ENCODE measurements around the gene TOGARAM1. TPM values are rescaled to one million over a fixed set of nuclear protein-coding genes. Genes with fewer than 3 reads are reported as not detected.

Gene TOGARAM1
- total RNA-seq, 1 experiment from 2014 or later, result 6.4 TPM

- Mint-ChIP-seq H3K9me3 (no peaks in the 10 kb centered on the region), H3K27me3 (ENCODE audit: low read depth) (no peaks in the 10 kb centered on the region), H3K36me3 (no peaks in the 10 kb centered on the region), H3K27ac (no peak overlapping the region), H3K4me3 (no peak overlapping the region), H3K4me1 (peaks cover 5% of the 10 kb centered on the region; the same call in 1 of the 2 replicates)
- TF ChIP-seq CDX4 (CRISPR knock-in tag; IDR thresholded peaks at IDR 0.05; ENCODE audit: borderline replicate concordance), result no peak
- TF ChIP-seq ZNF425 (CRISPR knock-in tag; conservative IDR thresholded peaks at IDR 0.05), result no peak
- TF ChIP-seq JUN (CRISPR knock-in tag; IDR thresholded peaks at IDR 0.05), result no peak
- no peak for ATAC-seq
- ChIA-PET CTCF (interaction anchor here (1.2 kb wide), 1 partner anchor 18 kb away, joined by 3 read pairs; the partner anchor contains the start of genes KLHL28 and TOGARAM1), POLR2A (no interaction called here)
- DNase-seq (ENCODE audit: low spot score), result no peak
These were observed 17.9 kb downstream of the TOGARAM1 start for GRCh38 chr14:44979740-44980356.

GRCh38 chr14:44981198-44981597 is 19.2 kb downstream of the TOGARAM1 start:
- no peak for ATAC-seq
- CTCF ChIA-PET, result interaction anchor here (1.2 kb wide), 1 partner anchor 13 kb away, joined by 3 read pairs; no protein-coding TSS in a partner anchor
- H3K4me3 Mint-ChIP-seq, result no peak overlapping the region
- no peaks in the 10 kb centered on the region for H3K27me3 Mint-ChIP-seq (ENCODE audit: low read depth)
- H3K27ac Mint-ChIP-seq, result no peak overlapping the region
- H3K4me1 Mint-ChIP-seq, result peaks cover 5% of the 10 kb centered on the region; the same call in 1 of the 2 replicates
- TF ChIP-seq NR1H2 (CRISPR knock-in tag; IDR thresholded peaks at IDR 0.05) (no peak), FOXJ3 (CRISPR knock-in tag; IDR thresholded peaks at IDR 0.05; ENCODE audit: borderline replicate concordance) (no peak), SP1 (CRISPR knock-in tag; conservative IDR thresholded peaks at IDR 0.05) (no peak), TCF7 (CRISPR knock-in tag; IDR thresholded peaks at IDR 0.05; ENCODE audit: low read depth) (no peak), EMX1 (CRISPR knock-in tag; IDR thresholded peaks at IDR 0.05) (no peak), ZNF263 (CRISPR knock-in tag; IDR thresholded peaks at IDR 0.05; ENCODE audit: low read depth) (no peak), ZNF121 (CRISPR knock-in tag; IDR thresholded peaks at IDR 0.05) (no peak), ATF2 (CRISPR knock-in tag; IDR thresholded peaks at IDR 0.05; ENCODE audit: borderline replicate concordance, low read depth) (no peak), ERG (CRISPR knock-in tag; IDR thresholded peaks at IDR 0.05) (no peak), ELF4 (CRISPR knock-in tag; IDR thresholded peaks at IDR 0.05; ENCODE audit: low read depth) (no peak), ARID4B (CRISPR knock-in tag; IDR thresholded peaks at IDR 0.05; ENCODE audit: borderline replicate concordance) (no peak)
- TF ChIP-seq, protein P1, sequence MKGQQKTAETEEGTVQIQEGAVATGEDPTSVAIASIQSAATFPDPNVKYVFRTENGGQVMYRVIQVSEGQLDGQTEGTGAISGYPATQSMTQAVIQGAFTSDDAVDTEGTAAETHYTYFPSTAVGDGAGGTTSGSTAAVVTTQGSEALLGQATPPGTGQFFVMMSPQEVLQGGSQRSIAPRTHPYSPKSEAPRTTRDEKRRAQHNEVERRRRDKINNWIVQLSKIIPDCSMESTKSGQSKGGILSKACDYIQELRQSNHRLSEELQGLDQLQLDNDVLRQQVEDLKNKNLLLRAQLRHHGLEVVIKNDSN (CRISPR knock-in tag; IDR thresholded peaks at IDR 0.05), result no peak
- no peak for DNase-seq (ENCODE audit: low spot score)
- POLR2A ChIA-PET, result no interaction called here
- no peaks in the 10 kb centered on the region for H3K9me3 Mint-ChIP-seq
- no peaks in the 10 kb centered on the region for H3K36me3 Mint-ChIP-seq

Data from WTC11 (cell line).